IPS-20b (cell line): Measurements from ENCODE around the gene NUDT14.

Source experiments
- H3K27ac ChIP-seq: one replicate; pipeline ENCODE4 v1.5.1; 2013; ENCODE audit warnings: low read length
- H3K27me3 ChIP-seq: 2 replicates; pipeline ENCODE4 v1.6.1; 2013; ENCODE audit warnings: mild to moderate bottlenecking, low read length, inconsistent platforms; ENCODE audit not compliant: insufficient read depth
- H3K36me3 ChIP-seq: 2 replicates; pipeline ENCODE4 v1.6.1; 2013; ENCODE audit warnings: low read depth, mild to moderate bottlenecking, inconsistent platforms, low read length, moderate library complexity; ENCODE audit not compliant: insufficient read depth
- H3K4me1 ChIP-seq: 2 replicates; pipeline ENCODE4 v1.6.1; 2013; ENCODE audit warnings: mild to moderate bottlenecking, control low read depth, inconsistent platforms, low read length, moderate library complexity; ENCODE audit not compliant: insufficient read depth
- H3K4me3 ChIP-seq: 2 replicates; pipeline ENCODE4 v1.5.1; 2013; ENCODE audit warnings: mild to moderate bottlenecking, low read length, inconsistent platforms
- H3K9ac ChIP-seq: 2 replicates; pipeline ENCODE4 v1.6.1; 2013; ENCODE audit warnings: low read depth, mild to moderate bottlenecking, inconsistent platforms, low read length, moderate library complexity
- H3K9me3 ChIP-seq: 2 replicates; pipeline ENCODE4 v1.6.1; 2013; ENCODE audit warnings: mild to moderate bottlenecking, low read depth, low read length, inconsistent platforms; ENCODE audit not compliant: insufficient read depth

NUDT14 gene

DNA sequence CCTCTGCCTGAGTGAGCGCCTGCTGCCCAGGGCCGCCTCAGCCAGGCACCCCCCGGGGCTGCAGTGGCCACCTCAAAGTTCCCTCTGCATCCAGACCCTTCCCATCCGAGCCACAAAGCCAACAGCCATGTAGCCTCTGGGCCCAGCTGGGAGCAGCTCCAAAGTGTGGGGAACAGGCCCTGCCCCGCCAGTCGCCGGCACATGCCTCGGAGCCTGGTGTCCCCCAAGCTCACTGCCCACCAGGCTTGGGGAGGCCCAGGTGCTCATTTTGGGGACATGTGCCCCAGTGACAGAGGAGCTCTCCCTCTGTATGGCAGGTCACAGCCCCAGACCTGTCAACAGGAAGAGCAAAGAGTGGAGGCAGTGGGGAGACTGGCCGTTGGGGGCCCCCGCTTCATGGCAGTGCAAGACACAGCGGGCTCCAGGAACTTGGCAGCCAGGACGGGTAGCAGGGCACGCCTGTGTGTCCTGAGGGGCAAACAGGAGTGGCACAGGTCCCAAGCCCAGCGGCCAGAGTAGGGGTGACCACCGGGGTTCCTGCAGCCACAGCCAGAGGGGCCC, 42.5 kb downstream of the NUDT14 start:
- Histone ChIP-seq H3K9me3 (no peaks in the 10 kb centered on the region), H3K27me3 (no peaks in the 10 kb centered on the region), H3K9ac (no peak overlapping the region), H3K27ac (no peak overlapping the region), H3K4me1 (no peaks in the 10 kb centered on the region), H3K36me3 (no peaks in the 10 kb centered on the region), H3K4me3 (no peak overlapping the region)

DNA sequence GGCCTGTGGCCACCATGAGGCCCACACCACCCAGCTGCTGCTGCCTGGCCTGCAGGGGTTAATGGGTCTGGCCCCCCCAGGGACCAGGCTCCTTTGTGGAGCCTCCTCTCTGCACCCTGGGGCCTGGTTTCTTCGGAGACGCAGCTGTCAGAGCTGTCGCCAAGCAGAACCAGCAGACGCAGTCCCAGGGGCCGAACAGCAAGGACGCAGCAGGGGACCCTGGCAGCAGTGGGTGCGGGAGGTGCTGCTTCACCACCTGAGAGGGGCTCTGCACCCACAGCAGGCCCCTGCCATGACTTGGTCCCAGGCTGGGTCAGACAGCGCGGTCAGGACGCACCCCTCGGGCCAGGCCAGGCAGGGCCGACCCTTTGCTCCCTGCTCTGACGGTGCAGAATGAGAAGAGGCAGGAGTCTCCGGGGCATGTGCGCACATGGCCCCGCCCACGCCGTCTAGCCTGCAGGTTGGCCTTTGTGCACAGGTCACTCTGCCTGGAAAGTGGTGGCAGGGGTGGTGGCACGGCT, 43.0 kb downstream of the NUDT14 start:
- no peak overlapping the region for H3K9ac ChIP-seq
- no peaks in the 10 kb centered on the region for H3K27me3 ChIP-seq
- H3K27ac ChIP-seq = no peak overlapping the region
- H3K36me3 ChIP-seq = no peaks in the 10 kb centered on the region
- H3K4me3 ChIP-seq = no peak overlapping the region
- no peaks in the 10 kb centered on the region for H3K4me1 ChIP-seq
- 0 out of 2 replicates have a peak, but pooled peaks cover 3% of the 10 kb centered on the region for H3K9me3 ChIP-seq

GRCh38 chr14:105137481-105138020, 43.6 kb downstream of the NUDT14 start:
- Histone ChIP-seq H3K4me1 (no peaks in the 10 kb centered on the region), H3K9ac (no peak overlapping the region), H3K36me3 (no peaks in the 10 kb centered on the region), H3K4me3 (no peak overlapping the region), H3K27ac (no peak overlapping the region), H3K27me3 (no peaks in the 10 kb centered on the region), H3K9me3 (0 out of 2 replicates have a peak, but pooled peaks cover 3% of the 10 kb centered on the region)

GRCh38 chr14:105136401-105137322, 44.5 kb downstream of the NUDT14 start:
- no peaks in the 10 kb centered on the region for H3K4me1 ChIP-seq
- H3K27me3 ChIP-seq = no peaks in the 10 kb centered on the region
- no peak overlapping the region for H3K27ac ChIP-seq
- H3K4me3 ChIP-seq = no peak overlapping the region
- H3K9ac ChIP-seq = no peak overlapping the region
- H3K36me3 ChIP-seq = no peaks in the 10 kb centered on the region
- 0 out of 2 replicates have a peak, but pooled peaks cover 3% of the 10 kb centered on the region for H3K9me3 ChIP-seq

GRCh38 chr14:105135700-105136395, 45.3 kb downstream of the NUDT14 start:
- H3K9ac ChIP-seq = no peak overlapping the region

DNA sequence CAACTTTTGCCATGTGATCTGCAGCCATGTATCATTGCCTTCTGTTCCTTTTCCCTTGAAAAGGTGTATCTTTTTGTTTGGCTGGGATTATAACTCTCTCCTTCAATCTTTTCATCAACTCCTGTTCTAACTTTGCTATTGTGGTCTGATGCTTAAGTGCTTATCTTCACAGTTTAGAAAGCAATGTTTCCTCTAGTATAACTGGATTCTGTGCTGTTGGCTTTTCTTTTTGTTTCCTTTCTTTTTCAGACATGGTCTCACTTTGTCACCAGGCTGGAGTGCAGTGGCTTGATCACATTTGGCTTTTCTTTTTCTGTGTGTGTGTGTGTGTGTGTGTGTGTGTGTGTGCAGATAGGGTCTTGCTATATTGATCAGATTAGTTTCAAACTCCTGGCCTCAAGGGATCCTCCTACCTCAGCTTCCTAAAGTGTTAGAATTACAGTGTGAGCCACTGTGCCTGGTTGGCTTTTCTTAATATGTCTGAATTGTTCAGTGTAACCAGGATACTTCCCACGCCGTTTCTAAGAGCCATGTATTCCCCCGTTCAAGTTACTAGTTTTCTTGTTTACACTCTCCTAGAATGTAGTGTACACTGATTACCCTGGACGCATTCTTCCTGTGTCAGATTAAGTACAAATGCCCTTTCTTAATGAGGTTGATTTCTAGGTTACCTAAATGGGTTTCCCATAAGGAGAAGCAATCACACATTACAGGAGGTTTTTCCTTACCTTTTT, 48.0 kb downstream of the NUDT14 start:
- Histone ChIP-seq H3K9ac (no peak overlapping the region), H3K4me3 (no peak overlapping the region), H3K27me3 (no peaks in the 10 kb centered on the region), H3K36me3 (no peaks in the 10 kb centered on the region), H3K4me1 (no peaks in the 10 kb centered on the region), H3K27ac (no peak overlapping the region), H3K9me3 (peaks cover 8% of the 10 kb centered on the region; the same call in 1 of the 2 replicates)

More at GRCh38 chr14:105135700-105136395, 45.3 kb downstream of the NUDT14 start:
- no peaks in the 10 kb centered on the region for H3K4me1 ChIP-seq
- no peaks in the 10 kb centered on the region for H3K36me3 ChIP-seq
- H3K9me3 ChIP-seq = peaks cover 6% of the 10 kb centered on the region; the same call in 1 of the 2 replicates
- H3K4me3 ChIP-seq = no peak overlapping the region
- no peak overlapping the region for H3K27ac ChIP-seq
- H3K27me3 ChIP-seq = no peaks in the 10 kb centered on the region

DNA sequence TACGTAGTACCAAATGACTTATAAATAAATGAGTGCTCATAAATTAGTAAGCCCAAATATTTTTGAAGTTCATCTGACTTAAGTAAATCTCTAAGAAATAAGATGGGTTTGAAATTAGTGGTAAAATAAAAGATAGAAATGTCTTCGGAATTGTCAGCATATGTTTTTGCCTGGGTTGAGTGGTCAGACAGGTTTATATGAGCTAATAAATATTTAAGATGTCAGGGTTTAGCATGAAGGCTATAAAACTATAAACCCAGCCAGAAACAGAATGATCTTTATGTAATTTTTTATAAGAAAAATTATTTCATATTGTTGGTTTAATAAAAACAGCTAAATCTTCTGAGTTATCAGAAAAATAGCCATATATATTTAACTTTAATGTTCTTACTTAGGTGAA, 49.9 kb downstream of the NUDT14 start:
- Histone ChIP-seq H3K9me3 (peaks cover 8% of the 10 kb centered on the region; the same call in 1 of the 2 replicates), H3K9ac (no peak overlapping the region), H3K36me3 (no peaks in the 10 kb centered on the region), H3K27ac (no peak overlapping the region), H3K4me3 (no peak overlapping the region), H3K4me1 (no peaks in the 10 kb centered on the region), H3K27me3 (no peaks in the 10 kb centered on the region)

GRCh38 chr14:105128059-105128458, 53.1 kb downstream of the NUDT14 start:
- Histone ChIP-seq H3K4me3 (no peak overlapping the region), H3K27me3 (no peaks in the 10 kb centered on the region), H3K27ac (no peak overlapping the region), H3K36me3 (no peaks in the 10 kb centered on the region), H3K9ac (no peak overlapping the region), H3K9me3 (peaks cover 6% of the 10 kb centered on the region; the same call in 1 of the 2 replicates), H3K4me1 (no peaks in the 10 kb centered on the region)

DNA sequence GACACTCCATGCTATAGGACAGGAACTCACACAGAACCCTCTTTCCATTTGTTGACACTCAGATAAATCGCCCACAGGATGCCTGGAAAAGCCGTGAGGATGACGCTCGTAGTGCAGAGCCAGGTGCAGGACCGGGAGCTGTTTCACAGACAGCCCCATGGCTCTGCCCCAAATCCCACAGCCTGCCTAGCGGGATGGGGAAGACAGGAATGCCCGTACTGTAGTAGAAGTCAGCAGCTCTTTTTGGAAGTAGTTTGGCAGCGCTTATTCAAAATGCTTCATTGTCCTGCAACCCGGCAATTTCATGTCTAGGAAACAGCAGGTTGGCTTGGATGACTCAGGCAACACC, 54.2 kb downstream of the NUDT14 start:
- H3K4me1 ChIP-seq = no peaks in the 10 kb centered on the region
- H3K9ac ChIP-seq = no peak overlapping the region
- peaks cover 16% of the 10 kb centered on the region for H3K9me3 ChIP-seq
- no peak overlapping the region for H3K27ac ChIP-seq
- no peak overlapping the region for H3K4me3 ChIP-seq
- no peaks in the 10 kb centered on the region for H3K36me3 ChIP-seq
- no peaks in the 10 kb centered on the region for H3K27me3 ChIP-seq

- Histone ChIP-seq H3K27ac (no peak overlapping the region), H3K9me3 (peaks cover 22% of the 10 kb centered on the region), H3K4me1 (no peaks in the 10 kb centered on the region), H3K36me3 (no peaks in the 10 kb centered on the region), H3K27me3 (no peaks in the 10 kb centered on the region), H3K4me3 (no peak overlapping the region), H3K9ac (no peak overlapping the region)
These were observed 54.8 kb downstream of the NUDT14 start for GRCh38 chr14:105126126-105126980.
